HG02981 (cell line): ENCODE data around the gene WNT5A.

ENCODE experiments used
- ATAC-seq: cut with Tn5 transposase; IDR thresholded peaks from one replicate; pipeline ENCODE4 v1.9.1; 2021; ENCODE audit warnings: mild to moderate bottlenecking, moderate library complexity; ENCODE audit not compliant: unreplicated experiment

WNT5A gene

DNA sequence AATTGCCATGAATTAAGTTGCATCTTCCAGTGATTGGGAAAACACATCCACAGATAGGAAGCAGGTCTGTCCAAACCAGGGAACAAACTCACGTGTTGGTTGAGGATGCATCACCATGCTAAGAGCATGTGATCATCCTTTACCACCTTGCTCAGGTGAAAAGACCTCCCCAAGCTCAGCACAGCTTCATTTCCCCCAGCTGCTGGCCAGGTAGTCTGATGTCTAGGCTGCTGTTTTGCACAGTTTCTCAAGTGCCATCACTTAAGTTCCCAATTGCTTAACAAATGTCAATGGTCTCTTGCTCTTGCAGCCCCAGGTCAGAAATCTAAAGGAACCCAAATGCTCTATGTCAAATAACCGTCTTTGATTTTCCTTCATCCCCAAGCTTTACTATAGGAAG lies 34.2 kb downstream of the WNT5A start:
- ATAC-seq: no peak

DNA sequence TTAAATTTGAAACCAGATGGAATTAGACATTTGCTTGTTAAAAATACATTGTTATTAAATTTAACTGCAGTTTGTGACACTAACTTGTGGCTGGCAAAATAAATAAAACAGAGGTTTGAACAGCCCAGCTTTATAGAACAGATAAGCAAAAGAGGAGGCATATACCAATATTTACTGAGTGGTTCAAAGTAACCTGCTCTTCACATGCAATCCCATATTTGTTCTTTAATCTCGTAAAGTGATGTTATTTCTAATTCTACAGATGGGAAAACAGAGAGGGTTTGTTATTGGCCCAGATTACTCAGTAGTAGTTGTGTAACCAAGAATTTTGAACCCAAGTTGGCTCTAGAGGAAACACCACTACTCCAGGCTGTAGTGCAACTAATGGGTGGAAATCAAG lies 37.6 kb downstream of the WNT5A start:
- no peak for ATAC-seq

GRCh38 chr3:55446850-55447249 lies 40.3 kb downstream of the WNT5A start:
- no peak for ATAC-seq

GRCh38 chr3:55445551-55445950 lies 41.6 kb downstream of the WNT5A start:
- ATAC-seq: no peak

DNA sequence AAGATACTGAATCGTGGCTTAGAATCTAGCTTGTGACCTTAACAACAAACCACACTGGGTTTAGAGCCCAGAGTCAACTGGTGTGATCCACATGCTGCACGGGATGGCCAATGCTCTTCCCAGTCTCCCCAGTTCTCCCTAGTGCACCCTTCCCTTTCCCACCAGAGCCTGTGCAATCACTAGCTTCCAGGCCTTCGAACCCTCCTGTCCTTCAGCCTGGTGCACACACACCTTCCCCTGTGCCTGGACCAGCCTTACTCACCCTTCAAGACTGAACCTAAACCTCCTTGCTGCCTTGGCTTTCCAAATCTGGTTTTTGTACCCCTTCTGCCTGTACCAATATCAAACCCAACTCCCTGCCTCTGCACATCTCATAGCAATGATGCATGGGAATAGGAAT lies 43.8 kb downstream of the WNT5A start:
- no peak for ATAC-seq

DNA sequence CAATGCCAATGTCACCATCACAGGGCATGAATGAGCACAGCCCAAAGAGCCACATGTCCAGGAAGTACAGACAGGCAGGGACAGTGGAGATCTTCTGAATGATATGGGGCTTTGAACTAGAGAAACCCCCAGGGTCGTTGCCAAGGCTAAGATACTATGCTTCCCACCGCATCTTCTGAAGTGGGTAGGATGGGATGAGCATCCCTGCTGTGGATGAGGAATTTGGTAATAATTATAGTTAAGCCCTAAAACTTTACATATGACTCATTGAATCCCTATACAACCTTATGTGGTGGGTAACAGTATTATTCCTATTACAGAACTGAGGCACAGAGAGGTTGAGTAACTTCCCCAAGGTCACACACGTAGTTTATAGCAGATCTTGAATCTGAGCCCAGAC lies 44.2 kb downstream of the WNT5A start:
- no peak for ATAC-seq

DNA sequence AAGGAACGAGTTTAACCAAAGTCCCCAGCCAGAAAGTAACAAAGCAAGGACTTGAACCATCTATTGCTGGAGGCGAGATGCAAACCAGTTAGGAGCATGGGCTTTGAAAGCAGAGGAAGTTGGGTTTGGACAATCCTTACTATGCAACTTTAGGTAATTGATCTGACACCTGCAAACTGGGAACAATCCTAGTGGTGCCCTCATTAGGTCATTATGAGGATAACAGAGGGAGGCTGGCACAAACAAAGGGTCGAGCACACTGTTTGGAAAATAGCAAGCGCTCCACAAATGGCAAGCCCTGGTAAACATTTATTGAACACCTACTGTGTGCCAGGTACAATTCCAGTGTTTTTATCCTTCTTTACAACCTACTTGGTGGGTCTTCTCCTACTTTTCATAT lies 45.6 kb downstream of the WNT5A start:
- ATAC-seq: no peak

DNA sequence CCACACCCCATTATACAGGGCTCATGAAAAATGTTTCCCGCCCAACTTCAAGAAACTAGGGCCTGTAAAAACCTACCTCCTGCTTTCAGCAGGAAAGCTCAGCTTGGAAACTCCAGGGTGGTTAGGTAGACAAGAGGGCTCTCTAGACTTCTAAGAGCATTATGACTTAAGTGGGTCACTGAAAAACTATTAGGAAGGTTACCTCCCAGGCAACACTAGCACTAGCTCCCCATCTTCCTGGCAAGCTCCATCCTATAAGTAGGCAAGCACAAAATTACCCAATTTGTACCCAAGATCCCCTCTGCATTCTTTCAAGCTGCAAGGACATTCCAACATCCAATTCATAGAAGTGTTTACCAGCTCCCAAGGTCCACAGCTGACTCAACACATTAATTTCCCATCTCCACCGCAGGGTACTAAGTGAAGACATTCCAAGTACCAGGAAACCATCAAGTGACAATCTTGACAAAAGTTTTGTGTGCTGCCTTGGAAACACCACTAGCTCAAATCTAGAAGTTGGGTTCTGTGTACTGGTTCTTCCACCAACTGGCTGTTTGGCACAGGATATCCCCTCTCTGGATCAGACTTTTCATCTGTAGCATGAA lies 46.9 kb downstream of the WNT5A start:
- no peak for ATAC-seq

DNA sequence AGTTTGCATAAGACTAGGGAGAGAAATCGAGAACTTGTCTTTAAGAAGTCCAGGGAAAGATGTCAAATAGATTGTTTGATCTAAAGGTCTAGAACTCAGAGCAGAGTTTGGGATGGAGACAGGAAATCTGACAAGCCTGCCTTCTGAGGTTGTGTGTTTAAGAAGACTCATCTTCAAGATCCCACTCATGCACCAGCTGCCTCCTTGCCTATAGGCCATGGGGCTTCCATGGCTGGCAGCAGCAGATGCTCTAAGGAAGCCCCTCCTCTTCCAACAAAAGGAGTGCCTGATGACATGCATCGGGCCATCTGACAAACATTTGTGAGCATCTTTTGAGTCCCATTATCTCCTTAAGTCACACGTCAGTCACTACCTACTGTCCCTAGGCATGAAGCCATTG lies 47.4 kb downstream of the WNT5A start:
- no peak for ATAC-seq

DNA sequence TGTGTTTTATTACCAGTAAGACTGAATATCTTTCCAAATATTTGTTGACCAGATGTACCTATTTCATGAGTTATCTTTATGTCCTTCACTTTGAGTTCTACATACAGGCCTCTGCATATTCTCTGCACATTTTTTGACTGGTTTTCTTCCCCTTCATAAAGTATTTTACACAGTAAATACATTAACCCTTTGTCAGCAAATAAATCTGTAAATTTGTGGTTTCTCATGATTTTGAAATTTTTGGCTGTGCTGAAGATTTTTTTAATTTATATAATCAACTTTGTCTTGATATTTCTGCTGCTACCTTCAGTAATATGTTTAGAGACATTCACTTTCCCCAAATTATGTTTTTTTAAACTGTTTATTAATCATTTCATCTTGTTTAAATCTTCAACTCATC lies 50.5 kb downstream of the WNT5A start:
- no peak for ATAC-seq

- no peak for ATAC-seq
Measured at GRCh38 chr3:55435491-55435890, 51.6 kb downstream of the WNT5A start.

DNA sequence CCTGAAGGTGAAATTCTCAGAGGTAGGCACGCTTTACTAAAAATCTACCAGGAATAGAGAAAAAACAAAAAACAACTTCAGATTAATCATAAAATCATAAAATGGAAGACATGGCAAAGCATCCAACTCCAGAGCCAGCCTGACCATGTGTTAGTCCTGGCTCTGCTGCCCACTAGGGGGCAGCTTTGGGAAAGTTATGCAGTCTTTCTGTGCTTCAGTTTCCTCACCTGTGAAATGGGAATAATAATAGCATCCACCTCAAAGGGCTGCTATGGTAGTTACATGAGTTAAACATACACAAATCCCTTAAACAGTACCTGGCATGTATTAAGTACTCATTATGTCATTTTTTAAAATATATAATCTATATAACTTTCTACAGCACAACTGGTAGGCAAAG lies 52.3 kb downstream of the WNT5A start:
- ATAC-seq: no peak

GRCh38 chr3:55431041-55431440 lies 56.1 kb downstream of the WNT5A start:
- no peak for ATAC-seq

GRCh38 chr3:55427739-55428138 lies 59.4 kb downstream of the WNT5A start:
- ATAC-seq: no peak

DNA sequence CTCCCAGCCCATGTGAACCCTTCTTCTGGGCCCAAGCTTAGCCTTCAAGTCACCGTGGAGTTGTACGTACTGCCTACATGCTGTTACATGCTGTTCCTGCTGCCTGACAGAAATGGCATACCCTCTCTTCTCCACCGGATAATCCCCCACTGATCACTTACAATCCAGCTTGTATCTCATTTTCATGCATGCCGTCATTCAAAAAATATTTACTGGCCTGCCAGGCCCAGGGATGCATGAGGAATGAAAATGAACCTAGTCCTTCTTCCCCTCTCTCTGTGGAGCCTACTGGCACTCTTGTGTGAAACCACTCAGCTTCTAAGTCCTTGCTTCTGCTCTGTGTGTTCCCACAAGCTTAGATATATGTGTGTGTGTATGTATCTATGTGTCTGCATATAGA lies 60.6 kb downstream of the WNT5A start:
- no peak for ATAC-seq

DNA sequence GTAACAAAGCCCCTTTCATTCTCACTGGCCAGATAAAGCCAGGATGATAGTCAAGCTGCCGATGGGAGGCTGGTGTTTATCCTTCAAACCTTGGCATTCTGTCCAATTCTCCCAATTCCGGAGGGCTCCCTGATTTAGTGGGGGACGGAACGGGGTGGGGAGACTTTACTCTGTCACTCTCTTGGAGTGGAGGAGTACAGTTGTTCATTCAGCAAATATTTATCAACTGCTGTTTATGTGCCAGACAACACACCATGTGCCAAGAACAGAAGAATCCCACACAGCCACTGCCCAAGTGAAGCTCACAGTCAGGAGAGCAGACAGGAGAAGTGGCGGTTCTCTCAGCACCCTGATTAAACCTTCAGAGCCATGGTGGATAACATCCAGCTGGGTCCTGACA lies 63.3 kb downstream of the WNT5A start:
- ATAC-seq: no peak

GRCh38 chr3:55417211-55417610 lies 69.9 kb downstream of the WNT5A start:
- ATAC-seq: no peak

DNA sequence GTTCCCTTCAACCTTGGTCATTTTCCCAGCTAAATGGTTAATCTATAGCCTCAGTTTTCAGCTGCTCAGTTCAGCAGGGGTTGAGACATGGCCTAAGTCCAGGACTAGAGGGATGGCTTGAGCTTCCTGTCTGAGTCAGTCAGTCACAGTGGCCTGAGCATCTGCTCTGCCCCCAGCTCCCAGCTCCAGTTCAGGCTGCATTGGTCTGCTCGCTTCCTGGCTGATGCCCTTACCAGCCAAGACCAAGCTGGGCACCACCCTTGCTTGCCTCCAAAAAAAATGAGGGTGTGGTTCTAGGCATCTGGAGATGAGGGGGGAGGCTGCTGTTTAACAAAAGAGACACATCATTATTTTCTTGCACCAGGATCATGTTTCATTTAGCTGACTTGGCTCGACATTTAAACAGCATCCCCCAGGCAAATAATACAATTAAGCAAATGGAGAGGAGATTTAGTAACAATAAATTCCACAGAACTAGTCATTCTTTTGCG lies 70.7 kb downstream of the WNT5A start:
- ATAC-seq: no peak
